ENCODE data around the gene RNF212.

- TF ChIP-seq ISL1 (CRISPR knock-in tag; IDR thresholded peaks at IDR 0.05) (no peak), ZFP3 (CRISPR knock-in tag; IDR thresholded peaks at IDR 0.05) (no peak), CREB5 (CRISPR knock-in tag; IDR thresholded peaks at IDR 0.05; ENCODE audit: low read depth) (no peak)
- TF ChIP-seq, protein P1, sequence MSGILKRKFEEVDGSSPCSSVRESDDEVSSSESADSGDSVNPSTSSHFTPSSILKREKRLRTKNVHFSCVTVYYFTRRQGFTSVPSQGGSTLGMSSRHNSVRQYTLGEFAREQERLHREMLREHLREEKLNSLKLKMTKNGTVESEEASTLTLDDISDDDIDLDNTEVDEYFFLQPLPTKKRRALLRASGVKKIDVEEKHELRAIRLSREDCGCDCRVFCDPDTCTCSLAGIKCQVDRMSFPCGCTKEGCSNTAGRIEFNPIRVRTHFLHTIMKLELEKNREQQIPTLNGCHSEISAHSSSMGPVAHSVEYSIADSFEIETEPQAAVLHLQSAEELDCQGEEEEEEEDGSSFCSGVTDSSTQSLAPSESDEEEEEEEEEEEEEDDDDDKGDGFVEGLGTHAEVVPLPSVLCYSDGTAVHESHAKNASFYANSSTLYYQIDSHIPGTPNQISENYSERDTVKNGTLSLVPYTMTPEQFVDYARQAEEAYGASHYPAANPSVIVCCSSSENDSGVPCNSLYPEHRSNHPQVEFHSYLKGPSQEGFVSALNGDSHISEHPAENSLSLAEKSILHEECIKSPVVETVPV (CRISPR knock-in tag; IDR thresholded peaks at IDR 0.05), result no peak
Observed at GRCh38 chr4:1060621-1061020, 52.7 kb downstream of the RNF212 start.
